ENCODE measurements around the gene LPGAT1. TPM values are rescaled to one million over a fixed set of nuclear protein-coding genes. Genes with fewer than 3 reads are reported as not detected.

LPGAT1 gene
- total RNA-seq, 4 donors from 2014 or later, result 13.7 to 86.3 (median 26.7) TPM

DNA sequence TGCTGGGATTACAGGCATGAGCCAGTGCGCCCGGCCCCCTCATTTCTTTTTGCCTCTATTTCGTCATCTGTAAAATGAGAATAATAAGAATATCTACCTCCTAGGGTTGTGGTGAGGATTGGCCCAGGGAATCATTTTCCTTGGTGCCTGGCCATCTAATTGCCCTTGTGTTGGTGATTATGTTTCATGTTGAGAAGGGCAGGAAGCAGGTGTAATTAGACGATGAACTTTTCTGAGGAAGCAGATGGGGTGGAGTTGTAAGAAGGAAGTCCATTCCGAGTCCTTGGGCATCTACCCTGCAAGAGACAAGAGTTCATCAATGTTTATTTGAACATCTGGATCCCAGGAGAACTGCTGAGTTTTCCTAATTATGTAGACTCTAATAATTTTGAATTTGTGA, 116.4 kb downstream of the LPGAT1 start:
- 66 to 73% methylated on average over 5 of the region's 5 CpGs for WGBS, 2 donors
- intact Hi-C loops (cut with DNase I; ENCODE audit: low total_unique reads), result no loop called here
- TF ChIP-seq, protein P1, sequence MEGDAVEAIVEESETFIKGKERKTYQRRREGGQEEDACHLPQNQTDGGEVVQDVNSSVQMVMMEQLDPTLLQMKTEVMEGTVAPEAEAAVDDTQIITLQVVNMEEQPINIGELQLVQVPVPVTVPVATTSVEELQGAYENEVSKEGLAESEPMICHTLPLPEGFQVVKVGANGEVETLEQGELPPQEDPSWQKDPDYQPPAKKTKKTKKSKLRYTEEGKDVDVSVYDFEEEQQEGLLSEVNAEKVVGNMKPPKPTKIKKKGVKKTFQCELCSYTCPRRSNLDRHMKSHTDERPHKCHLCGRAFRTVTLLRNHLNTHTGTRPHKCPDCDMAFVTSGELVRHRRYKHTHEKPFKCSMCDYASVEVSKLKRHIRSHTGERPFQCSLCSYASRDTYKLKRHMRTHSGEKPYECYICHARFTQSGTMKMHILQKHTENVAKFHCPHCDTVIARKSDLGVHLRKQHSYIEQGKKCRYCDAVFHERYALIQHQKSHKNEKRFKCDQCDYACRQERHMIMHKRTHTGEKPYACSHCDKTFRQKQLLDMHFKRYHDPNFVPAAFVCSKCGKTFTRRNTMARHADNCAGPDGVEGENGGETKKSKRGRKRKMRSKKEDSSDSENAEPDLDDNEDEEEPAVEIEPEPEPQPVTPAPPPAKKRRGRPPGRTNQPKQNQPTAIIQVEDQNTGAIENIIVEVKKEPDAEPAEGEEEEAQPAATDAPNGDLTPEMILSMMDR (IDR thresholded peaks at IDR 0.05), result no peak
- no peak for TF ChIP-seq POLR2A (IDR thresholded peaks at IDR 0.05)
- H3K4me3 ChIP-seq (ENCODE audit: low read depth, poor library complexity, severe bottlenecking), result no peak overlapping the region
- DNase-seq (ENCODE audit: low spot score in 2 of 2), result no peak

DNA sequence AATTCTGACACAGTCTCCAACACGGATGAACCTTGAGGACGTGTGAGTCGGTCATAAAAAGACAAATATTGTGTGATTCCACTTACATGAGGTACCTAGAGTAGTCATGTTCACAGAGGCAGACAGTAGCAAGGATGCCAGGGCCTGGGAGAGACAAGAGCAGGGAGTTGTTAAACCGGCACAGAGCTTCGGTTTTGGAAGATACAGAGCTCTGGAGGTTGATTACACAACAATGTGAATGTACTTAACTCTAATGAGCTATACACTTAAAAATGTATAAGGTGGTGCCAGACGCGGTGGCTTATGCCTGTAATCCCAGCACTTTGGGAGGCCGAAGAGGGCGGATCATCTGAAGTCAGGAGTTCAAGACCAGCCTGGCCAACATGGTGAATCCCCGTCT, 117.3 kb downstream of the LPGAT1 start:
- TF ChIP-seq POLR2A (IDR thresholded peaks at IDR 0.05), result no peak
- TF ChIP-seq, protein P1 (IDR thresholded peaks at IDR 0.05), result no peak
- intact Hi-C loops (cut with DNase I; ENCODE audit: low total_unique reads), result no loop called here
- 53 to 58% methylated on average over 10 of the region's 10 CpGs for WGBS, 2 donors
- H3K4me3 ChIP-seq (ENCODE audit: low read depth, poor library complexity, severe bottlenecking), result no peak overlapping the region
- DNase-seq (ENCODE audit: low spot score in 2 of 2), result peak in 1 of 2 donors; percentile 53

DNA sequence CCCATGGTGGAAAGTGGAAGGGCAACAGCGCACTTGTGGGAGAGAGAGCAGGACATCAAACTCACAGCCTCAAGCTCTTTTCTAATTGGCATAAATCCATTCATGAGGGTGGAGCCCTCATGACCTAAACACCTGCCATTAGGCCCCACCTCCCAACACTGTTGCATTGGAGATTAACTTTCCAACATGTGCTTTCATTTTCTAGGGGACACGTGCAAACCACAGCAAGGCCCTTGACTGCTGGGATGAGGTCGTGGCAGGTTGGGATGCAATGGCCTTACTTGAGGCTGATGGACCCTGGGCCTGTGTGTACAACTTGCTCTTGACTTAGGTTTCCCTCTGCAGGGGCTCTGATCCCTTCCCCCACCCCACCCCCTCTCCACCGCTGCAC, 119.3 kb downstream of the LPGAT1 start:
- DNase-seq (ENCODE audit: low spot score in 2 of 2), result no peak
- 76 to 78% methylated on average over 4 of the region's 4 CpGs for WGBS, 2 donors
- TF ChIP-seq, protein P1 (IDR thresholded peaks at IDR 0.05), result no peak
- TF ChIP-seq POLR2A (IDR thresholded peaks at IDR 0.05), result no peak
- H3K4me3 ChIP-seq (ENCODE audit: low read depth, poor library complexity, severe bottlenecking), result no peak overlapping the region
- intact Hi-C loops (cut with DNase I; ENCODE audit: low total_unique reads), result no loop called here

DNA sequence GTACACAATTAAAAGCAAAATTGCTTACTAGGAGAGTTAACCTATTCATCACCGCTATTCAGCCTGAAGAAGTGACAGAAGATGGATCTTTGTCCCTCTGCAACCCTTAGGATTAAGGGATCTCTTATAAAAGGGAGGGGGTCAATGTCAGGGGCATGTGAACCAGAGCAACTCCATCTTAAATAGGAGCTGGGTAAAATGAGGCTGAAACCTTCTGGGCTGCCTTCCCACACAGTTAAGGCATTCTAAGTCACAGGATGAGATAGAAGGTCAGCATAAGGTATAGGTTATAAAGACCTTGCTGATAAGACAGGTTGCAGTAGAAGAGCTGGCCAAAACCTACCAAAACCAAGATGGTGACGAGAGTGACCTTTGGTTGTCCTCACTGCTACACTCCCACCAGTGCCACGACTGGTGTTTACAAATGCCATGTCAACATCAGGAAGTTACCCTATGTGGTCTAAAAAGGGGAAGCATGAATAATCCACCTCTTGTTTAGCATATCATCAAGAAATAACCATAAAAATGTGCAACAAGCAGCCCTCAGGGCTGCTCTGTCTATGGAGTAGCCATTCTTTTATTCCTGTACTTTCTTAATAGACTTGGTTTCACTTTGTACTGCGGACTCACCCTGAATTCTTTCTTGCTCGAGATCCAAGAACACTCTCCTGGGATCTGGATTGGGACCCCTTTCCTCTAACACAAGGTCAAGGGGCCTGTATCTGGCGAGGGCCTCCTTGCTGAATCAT, 119.8 kb downstream of the LPGAT1 start:
- DNase-seq (ENCODE audit: low spot score in 2 of 2), result no peak
- H3K4me3 ChIP-seq (ENCODE audit: low read depth, poor library complexity, severe bottlenecking), result no peak overlapping the region
- intact Hi-C loops (cut with DNase I; ENCODE audit: low total_unique reads), result no loop called here
- WGBS, 2 donors, result 76% methylated on average over 6 of the region's 6 CpGs
- TF ChIP-seq POLR2A (IDR thresholded peaks at IDR 0.05), result no peak
- TF ChIP-seq, protein P1 (IDR thresholded peaks at IDR 0.05), result no peak

DNA sequence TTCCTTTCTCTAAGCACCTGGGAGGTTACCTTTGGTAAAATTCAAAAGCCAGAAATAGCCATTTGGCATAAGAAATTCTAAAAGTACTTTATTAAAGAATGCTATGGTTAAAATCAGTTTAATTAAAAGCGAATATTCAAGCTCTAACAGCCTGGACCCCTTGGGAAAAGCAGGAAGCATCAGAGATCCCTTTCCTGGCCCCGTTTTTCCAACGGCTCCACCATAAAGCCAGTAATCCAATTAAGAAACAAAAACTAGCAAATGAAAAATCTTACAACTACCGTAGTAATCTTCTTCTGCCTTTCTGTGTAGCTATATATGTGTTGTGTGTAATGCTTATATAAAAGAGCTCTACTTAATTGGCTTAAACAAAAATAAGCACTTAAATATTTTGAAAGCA, 121.6 kb downstream of the LPGAT1 start:
- no peak for DNase-seq (ENCODE audit: low spot score in 2 of 2)
- no peak overlapping the region for H3K4me3 ChIP-seq (ENCODE audit: low read depth, poor library complexity, severe bottlenecking)
- intact Hi-C loops (cut with DNase I; ENCODE audit: low total_unique reads), result loop anchor here (10.0 kb wide), 1 partner anchor 1074 kb away; no protein-coding TSS in a partner anchor
- TF ChIP-seq POLR2A (IDR thresholded peaks at IDR 0.05), result no peak
- TF ChIP-seq, protein P1 (IDR thresholded peaks at IDR 0.05), result no peak
- WGBS, 2 donors, result 80 to 84% methylated on average over 4 of the region's 4 CpGs

Measured in lower leg skin (tissue), 4 donors.